ENCODE measurements around the gene ADAT3. TPM values are rescaled to one million over a fixed set of nuclear protein-coding genes. Genes with fewer than 3 reads are reported as not detected.
A peak's percentile ranks its signal among the peaks of the same experiment; 100 is the strongest.

The ADAT3 gene
- total RNA-seq, 2 donors from 2014 or later = 9.9 to 13.8 TPM

- TF ChIP-seq CTCF (conservative IDR thresholded peaks at IDR 0.05) = no peak
- no peaks in the 10 kb centered on the region for H3K9me3 Mint-ChIP-seq
- no peak overlapping the region for H3K27ac Mint-ChIP-seq
- H3K36me3 Mint-ChIP-seq (ENCODE audit: low read depth) = peaks cover 39% of the 10 kb centered on the region
- no peak overlapping the region for H3K4me3 Mint-ChIP-seq
- Histone ChIP-seq H3K27ac (ENCODE audit: low read depth, low read length) (no peak overlapping the region), H3K27me3 (ENCODE audit: control insufficient read depth, insufficient read depth, low read length, poor library complexity, severe bottlenecking) (no peaks in the 10 kb centered on the region), H3K4me1 (ENCODE audit: control insufficient read depth, insufficient read depth, low read length) (no peaks in the 10 kb centered on the region), H3K36me3 (ENCODE audit: control insufficient read depth, insufficient read depth, low read length) (peaks cover 12% of the 10 kb centered on the region), H3K9ac (ENCODE audit: extremely low read depth, low read length, poor library complexity, severe bottlenecking) (no peak overlapping the region), H3K9me3 (ENCODE audit: control insufficient read depth, low read length) (no peaks in the 10 kb centered on the region), H3K4me3 (ENCODE audit: low read length) (no peak overlapping the region)
- H3K27me3 Mint-ChIP-seq (ENCODE audit: insufficient read depth) = no peaks in the 10 kb centered on the region
- WGBS, 2 experiments (ENCODE audit: insufficient coverage in 1 of 2, insufficient read length in 1 of 2) = 96 to 97% methylated on average over 5 to 16 of the region's 16 CpGs
- H3K4me1 Mint-ChIP-seq = peaks cover 2% of the 10 kb centered on the region
- DNase-seq = no peak
Observed at GRCh38 chr19:1950640-1951039, 45.4 kb downstream of the ADAT3 start.

- WGBS, 2 experiments (ENCODE audit: insufficient coverage in 1 of 2, insufficient read length in 1 of 2) = 95 to 98% methylated on average over 20 to 21 of the region's 21 CpGs
- Histone ChIP-seq H3K4me1 (ENCODE audit: control insufficient read depth, insufficient read depth, low read length) (no peaks in the 10 kb centered on the region), H3K4me3 (ENCODE audit: low read length) (no peak overlapping the region), H3K9me3 (ENCODE audit: control insufficient read depth, low read length) (no peaks in the 10 kb centered on the region), H3K27ac (ENCODE audit: low read depth, low read length) (no peak overlapping the region), H3K36me3 (ENCODE audit: control insufficient read depth, insufficient read depth, low read length) (peaks cover 12% of the 10 kb centered on the region), H3K27me3 (ENCODE audit: control insufficient read depth, insufficient read depth, low read length, poor library complexity, severe bottlenecking) (no peaks in the 10 kb centered on the region), H3K9ac (ENCODE audit: extremely low read depth, low read length, poor library complexity, severe bottlenecking) (no peak overlapping the region)
- DNase-seq = no peak
- Mint-ChIP-seq H3K27me3 (ENCODE audit: insufficient read depth) (no peaks in the 10 kb centered on the region), H3K4me3 (no peak overlapping the region), H3K9me3 (no peaks in the 10 kb centered on the region), H3K4me1 (peaks cover 4% of the 10 kb centered on the region), H3K27ac (peak overlapping the region; percentile 21), H3K36me3 (ENCODE audit: low read depth) (peaks cover 36% of the 10 kb centered on the region)
- TF ChIP-seq CTCF (conservative IDR thresholded peaks at IDR 0.05) = no peak
Observed at GRCh38 chr19:1952635-1953034, 47.4 kb downstream of the ADAT3 start.

GRCh38 chr19:1953037-1953436 lies 47.8 kb downstream of the ADAT3 start:
- Histone ChIP-seq H3K4me3 (ENCODE audit: low read length) (no peak overlapping the region), H3K36me3 (ENCODE audit: control insufficient read depth, insufficient read depth, low read length) (peaks cover 12% of the 10 kb centered on the region), H3K9me3 (ENCODE audit: control insufficient read depth, low read length) (no peaks in the 10 kb centered on the region), H3K27ac (ENCODE audit: low read depth, low read length) (peak overlapping the region; percentile 17), H3K27me3 (ENCODE audit: control insufficient read depth, insufficient read depth, low read length, poor library complexity, severe bottlenecking) (no peaks in the 10 kb centered on the region), H3K4me1 (ENCODE audit: control insufficient read depth, insufficient read depth, low read length) (no peaks in the 10 kb centered on the region), H3K9ac (ENCODE audit: extremely low read depth, low read length, poor library complexity, severe bottlenecking) (no peak overlapping the region)
- Mint-ChIP-seq H3K4me1 (peaks cover 4% of the 10 kb centered on the region), H3K27me3 (ENCODE audit: insufficient read depth) (no peaks in the 10 kb centered on the region), H3K9me3 (no peaks in the 10 kb centered on the region), H3K27ac (no peak overlapping the region), H3K4me3 (no peak overlapping the region), H3K36me3 (ENCODE audit: low read depth) (peaks cover 36% of the 10 kb centered on the region)
- DNase-seq = no peak
- TF ChIP-seq CTCF (conservative IDR thresholded peaks at IDR 0.05) = no peak
- whole genome bisulfite sequencing, 2 experiments (ENCODE audit: insufficient coverage in 1 of 2, insufficient read length in 1 of 2) = 94 to 97% methylated on average over 18 to 19 of the region's 19 CpGs

Measured in endodermal cell (in vitro differentiated cells).